ENCODE data around the gene FTSJ1.
"Not testable (repeated sequence)": the region's sequence is repeated elsewhere in the genome, so short reads cannot be mapped to it uniquely, and the experiment has no call there.

The FTSJ1 gene

GRCh38 chrX:48475774-48476577 lies at the start of gene FTSJ1:
TSS of gene FTSJ1 (plus strand) at chrX:48476199. CDS start at chrX:48478048, 1,849 bp downstream.
- DNase-seq (ENCODE audit: low read depth in 4 of 4, low spot score in 1 of 4): peak; percentile 54 to 75 (median 68)

GRCh38 chrX:48427027-48427716 lies 48.8 kb upstream of the FTSJ1 start:
- DNase-seq (ENCODE audit: low read depth in 4 of 4, low spot score in 1 of 4): not testable (repeated sequence)

- not testable (repeated sequence) for DNase-seq (ENCODE audit: low read depth in 4 of 4, low spot score in 1 of 4)
These were observed 46.4 kb upstream of the FTSJ1 start for GRCh38 chrX:48429606-48430005.

GRCh38 chrX:48430166-48430565 lies 45.8 kb upstream of the FTSJ1 start:
- not testable (repeated sequence) for DNase-seq (ENCODE audit: low read depth in 4 of 4, low spot score in 1 of 4)

- not testable (repeated sequence) for DNase-seq (ENCODE audit: low read depth in 4 of 4, low spot score in 1 of 4)
These were observed 42.3 kb upstream of the FTSJ1 start for GRCh38 chrX:48433713-48434112.

- not testable (repeated sequence) for DNase-seq (ENCODE audit: low read depth in 4 of 4, low spot score in 1 of 4)
These were observed 28.8 kb upstream of the FTSJ1 start for GRCh38 chrX:48447201-48447600.

- DNase-seq (ENCODE audit: low read depth in 4 of 4, low spot score in 1 of 4): no peak
These were observed 25.9 kb upstream of the FTSJ1 start for GRCh38 chrX:48450076-48450475.

GRCh38 chrX:48451708-48452107 lies 24.3 kb upstream of the FTSJ1 start:
- no peak for DNase-seq (ENCODE audit: low read depth in 4 of 4, low spot score in 1 of 4)

- no peak for DNase-seq (ENCODE audit: low read depth in 4 of 4, low spot score in 1 of 4)
These were observed 19.2 kb upstream of the FTSJ1 start for GRCh38 chrX:48456628-48457331.

- no peak for DNase-seq (ENCODE audit: low read depth in 4 of 4, low spot score in 1 of 4)
These were observed 17.3 kb upstream of the FTSJ1 start for GRCh38 chrX:48458711-48459110.

GRCh38 chrX:48459483-48459882 lies 16.5 kb upstream of the FTSJ1 start:
- DNase-seq (ENCODE audit: low read depth in 4 of 4, low spot score in 1 of 4): no peak

- DNase-seq (ENCODE audit: low read depth in 4 of 4, low spot score in 1 of 4): no peak
These were observed 16.0 kb upstream of the FTSJ1 start for GRCh38 chrX:48460031-48460430.

- DNase-seq (ENCODE audit: low read depth in 4 of 4, low spot score in 1 of 4): no peak
These were observed 15.4 kb upstream of the FTSJ1 start for GRCh38 chrX:48460606-48461005.

- DNase-seq (ENCODE audit: low read depth in 4 of 4, low spot score in 1 of 4): no peak
These were observed 14.2 kb upstream of the FTSJ1 start for GRCh38 chrX:48461830-48462229.

- no peak for DNase-seq (ENCODE audit: low read depth in 4 of 4, low spot score in 1 of 4)
These were observed 10.6 kb upstream of the FTSJ1 start for GRCh38 chrX:48465336-48465933.

GRCh38 chrX:48466696-48467095 lies 9.3 kb upstream of the FTSJ1 start:
- no peak for DNase-seq (ENCODE audit: low read depth in 4 of 4, low spot score in 1 of 4)

- no peak for DNase-seq (ENCODE audit: low read depth in 4 of 4, low spot score in 1 of 4)
These were observed 8.7 kb upstream of the FTSJ1 start for GRCh38 chrX:48467281-48467761.

- DNase-seq (ENCODE audit: low read depth in 4 of 4, low spot score in 1 of 4): peak in 2 of 4 experiments; percentile 35 to 51
These were observed 7.7 kb upstream of the FTSJ1 start for GRCh38 chrX:48468247-48468671.

- DNase-seq (ENCODE audit: low read depth in 4 of 4, low spot score in 1 of 4): peak in 1 of 4 experiments; percentile 43
These were observed 7.0 kb upstream of the FTSJ1 start for GRCh38 chrX:48468693-48469691.
